ENCODE measurements around the gene TFF1. TPM values are rescaled to one million over a fixed set of nuclear protein-coding genes. Genes with fewer than 3 reads are reported as not detected.
A peak's percentile ranks its signal among the peaks of the same experiment; 100 is the strongest.

The TFF1 gene
- total RNA-seq, 2 donors from 2014 or later: not detected

GRCh38 chr21:42374457-42374856 lies 8.1 kb upstream of the TFF1 start:
- H3K27ac Mint-ChIP-seq: peak overlapping the region; percentile 11 to 31
- ATAC-seq (no peak), DNase-seq (ENCODE audit: low spot score) (no peak)

DNA sequence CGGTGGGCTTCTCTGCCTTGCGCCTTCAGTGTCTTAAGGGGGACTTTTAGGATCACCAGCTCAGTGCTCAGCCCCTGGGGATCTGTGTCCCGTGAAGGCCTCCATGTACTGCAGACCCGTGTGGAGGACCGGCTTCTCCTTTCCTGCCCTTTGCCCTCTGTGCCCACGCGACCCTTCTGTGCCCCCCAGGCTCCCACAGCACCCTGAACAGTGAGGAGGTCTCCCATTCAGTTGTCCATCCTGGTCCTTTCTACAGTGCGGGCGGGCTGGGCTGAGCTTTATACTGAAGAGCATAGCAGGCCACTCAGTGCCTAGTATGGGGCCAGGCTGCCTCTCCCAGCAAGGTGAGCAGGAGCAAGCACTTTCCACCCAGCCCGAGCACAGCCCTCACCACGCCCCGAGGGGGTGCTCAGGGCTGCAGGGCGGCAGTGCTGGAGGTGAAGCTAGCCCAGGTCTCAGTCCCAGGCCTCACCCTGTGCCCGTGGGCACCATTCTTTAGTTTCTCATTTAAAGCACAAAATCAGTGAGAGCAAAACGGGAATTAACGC lies 7.6 kb upstream of the TFF1 start:
- H3K27ac Mint-ChIP-seq: peak overlapping the region; percentile 11 to 31
- no peaks in the 10 kb centered on the region for H3K36me3 Mint-ChIP-seq
- H3K27me3 Mint-ChIP-seq: peaks cover 15 to 41% of the 10 kb centered on the region in 2 donors

More at GRCh38 chr21:42374457-42374856, 8.1 kb upstream of the TFF1 start:
- Mint-ChIP-seq H3K36me3 (no peaks in the 10 kb centered on the region), H3K27me3 (peaks cover 15 to 38% of the 10 kb centered on the region in 2 donors), H3K4me1 (ENCODE audit: low read depth in 2 of 2) (peaks cover 0 to 2% of the 10 kb centered on the region in 2 donors), H3K4me3 (peak overlapping the region; percentile 30), H3K9me3 (no peaks in the 10 kb centered on the region)

GRCh38 chr21:42373196-42373907 lies 7.0 kb upstream of the TFF1 start:
- no peak for ATAC-seq
- no peak overlapping the region for H3K27ac Mint-ChIP-seq

More for the DNA sequence above, 7.6 kb upstream of the TFF1 start:
- peaks cover 0 to 2% of the 10 kb centered on the region in 2 donors for H3K4me1 Mint-ChIP-seq (ENCODE audit: low read depth in 2 of 2)
- H3K9me3 Mint-ChIP-seq: no peaks in the 10 kb centered on the region
- ATAC-seq (no peak), DNase-seq (ENCODE audit: low spot score) (no peak)
- peak overlapping the region; percentile 30 for H3K4me3 Mint-ChIP-seq

DNA sequence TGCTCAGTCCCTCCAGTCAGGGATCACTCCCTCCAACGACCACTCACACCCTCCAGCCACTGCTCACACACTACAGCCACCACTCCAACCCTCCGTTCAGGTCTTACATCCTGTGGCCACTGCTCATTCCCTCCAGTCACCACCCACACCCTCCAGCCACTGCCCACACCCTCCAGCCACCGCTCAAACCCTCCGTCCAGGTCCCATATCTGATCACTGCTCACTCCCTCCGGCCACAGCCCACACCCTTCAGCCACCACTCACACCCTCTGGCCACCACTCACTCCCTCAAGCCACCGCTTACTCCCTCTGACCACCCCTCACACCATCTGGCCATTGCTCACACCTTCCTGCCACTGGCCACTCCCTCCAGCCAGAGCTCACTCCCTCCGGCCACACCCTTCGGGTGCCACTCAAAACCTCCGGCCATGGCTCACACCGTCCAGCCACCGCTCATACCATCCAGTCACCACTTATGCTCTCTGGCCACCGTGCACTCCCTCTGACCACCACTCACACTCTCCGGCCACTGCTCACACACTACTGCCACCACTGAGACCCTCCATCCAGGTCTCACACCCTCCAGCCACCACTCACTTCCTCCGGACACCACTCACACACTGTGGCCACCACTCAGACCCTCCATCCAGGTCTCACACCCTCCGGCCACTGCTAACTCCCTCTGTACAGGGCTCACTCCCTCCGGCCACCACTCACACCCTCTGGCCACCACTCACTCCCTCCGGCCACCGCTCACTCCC lies 4.7 kb upstream of the TFF1 start:
- H3K27ac Mint-ChIP-seq: peak overlapping the region in 1 of 2 donors; percentile 16
- H3K27me3 Mint-ChIP-seq: peaks cover 15 to 33% of the 10 kb centered on the region in 2 donors
- H3K4me1 Mint-ChIP-seq (ENCODE audit: low read depth in 2 of 2): peaks cover 0 to 2% of the 10 kb centered on the region in 2 donors
- H3K9me3 Mint-ChIP-seq: no peaks in the 10 kb centered on the region
- H3K4me3 Mint-ChIP-seq: no peak overlapping the region
- ATAC-seq: no peak
- H3K36me3 Mint-ChIP-seq: no peaks in the 10 kb centered on the region
- DNase-seq (ENCODE audit: low spot score): no peak

More at GRCh38 chr21:42373196-42373907, 7.0 kb upstream of the TFF1 start:
- peaks cover 0 to 2% of the 10 kb centered on the region in 2 donors for H3K4me1 Mint-ChIP-seq (ENCODE audit: low read depth in 2 of 2)
- H3K36me3 Mint-ChIP-seq: no peaks in the 10 kb centered on the region
- H3K4me3 Mint-ChIP-seq: no peak overlapping the region
- H3K9me3 Mint-ChIP-seq: no peaks in the 10 kb centered on the region
- H3K27me3 Mint-ChIP-seq: peaks cover 15 to 41% of the 10 kb centered on the region in 2 donors
- DNase-seq (ENCODE audit: low spot score): no peak

GRCh38 chr21:42369821-42370220 lies 3.5 kb upstream of the TFF1 start:
- H3K4me3 Mint-ChIP-seq: no peak overlapping the region
- H3K27me3 Mint-ChIP-seq: peaks cover 15 to 32% of the 10 kb centered on the region in 2 donors
- DNase-seq (ENCODE audit: low spot score): no peak
- no peaks in the 10 kb centered on the region for H3K4me1 Mint-ChIP-seq (ENCODE audit: low read depth in 2 of 2)
- H3K27ac Mint-ChIP-seq: no peak overlapping the region
- no peaks in the 10 kb centered on the region for H3K36me3 Mint-ChIP-seq
- no peak for ATAC-seq
- H3K9me3 Mint-ChIP-seq: no peaks in the 10 kb centered on the region

GRCh38 chr21:42367367-42368165 lies 1.2 kb upstream of the TFF1 start:
- no peaks in the 10 kb centered on the region for H3K4me1 Mint-ChIP-seq (ENCODE audit: low read depth in 2 of 2)
- H3K4me3 Mint-ChIP-seq: no peak overlapping the region
- DNase-seq (ENCODE audit: low spot score) (peak; percentile 25), ATAC-seq (no peak)
- H3K9me3 Mint-ChIP-seq: no peaks in the 10 kb centered on the region
- peaks cover 22 to 33% of the 10 kb centered on the region in 2 donors for H3K27me3 Mint-ChIP-seq
- H3K36me3 Mint-ChIP-seq: no peaks in the 10 kb centered on the region
- no peak overlapping the region for H3K27ac Mint-ChIP-seq

DNA sequence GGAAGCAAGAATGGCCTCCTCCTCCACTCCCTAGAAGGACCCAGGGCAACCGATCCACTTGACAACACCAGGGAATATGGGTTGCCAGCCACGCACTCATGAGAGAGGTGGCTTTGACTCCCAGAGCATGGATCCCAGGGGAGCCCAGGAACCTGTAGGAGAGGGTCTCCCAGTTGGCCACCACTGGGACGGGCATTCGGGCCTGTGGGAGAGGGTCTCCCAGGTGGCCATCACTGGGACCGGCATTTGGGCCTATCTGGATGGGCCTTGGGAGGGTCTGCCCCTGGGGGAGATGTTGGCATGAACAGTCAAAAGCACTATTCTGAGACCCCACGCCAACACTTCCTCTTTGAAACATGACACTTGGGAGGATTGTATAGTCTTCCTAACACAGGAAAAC lies 565 bp downstream of the TFF1 start:
- no peak for DNase-seq (ENCODE audit: low spot score)
- no peak for ATAC-seq
- H3K9me3 Mint-ChIP-seq: no peaks in the 10 kb centered on the region
- no peak overlapping the region for H3K27ac Mint-ChIP-seq
- H3K36me3 Mint-ChIP-seq: no peaks in the 10 kb centered on the region
- H3K4me1 Mint-ChIP-seq (ENCODE audit: low read depth in 2 of 2): no peaks in the 10 kb centered on the region
- H3K4me3 Mint-ChIP-seq: no peak overlapping the region
- peaks cover 10 to 30% of the 10 kb centered on the region in 2 donors for H3K27me3 Mint-ChIP-seq

DNA sequence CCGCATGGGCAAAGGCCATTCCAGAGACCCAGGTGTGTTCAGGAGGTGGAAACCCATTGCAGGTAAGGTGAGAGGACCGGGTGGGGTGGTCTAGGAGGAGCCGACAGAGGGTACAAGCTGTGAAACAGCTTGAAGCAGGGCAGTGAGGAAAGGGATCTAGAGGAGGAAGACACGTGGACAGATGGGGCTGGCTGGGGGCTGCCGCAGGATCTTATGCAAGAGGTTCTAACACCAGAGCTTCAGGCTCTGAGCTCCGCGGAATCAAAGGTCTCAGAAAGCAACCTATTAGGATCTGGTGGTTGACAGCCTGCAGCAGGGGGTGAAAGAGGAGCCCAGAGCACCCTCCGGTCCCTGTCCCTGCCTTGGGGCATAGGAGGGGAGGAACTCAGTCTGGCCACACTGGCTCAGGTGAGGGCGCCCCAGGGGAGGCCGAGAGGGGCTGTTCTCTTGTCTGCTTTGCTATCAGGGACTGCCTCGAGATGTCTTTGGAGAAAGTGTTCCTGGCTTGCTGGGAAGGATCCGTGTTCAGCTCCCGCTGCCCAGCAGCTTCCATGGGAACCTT lies 1.9 kb downstream of the TFF1 start:
- Mint-ChIP-seq H3K9me3 (no peaks in the 10 kb centered on the region), H3K27ac (peak overlapping the region in 1 of 2 donors; percentile 35), H3K27me3 (peaks cover 7 to 28% of the 10 kb centered on the region in 2 donors), H3K4me3 (no peak overlapping the region), H3K4me1 (ENCODE audit: low read depth in 2 of 2) (no peaks in the 10 kb centered on the region), H3K36me3 (no peaks in the 10 kb centered on the region)
- ATAC-seq (no peak), DNase-seq (ENCODE audit: low spot score) (no peak)

DNA sequence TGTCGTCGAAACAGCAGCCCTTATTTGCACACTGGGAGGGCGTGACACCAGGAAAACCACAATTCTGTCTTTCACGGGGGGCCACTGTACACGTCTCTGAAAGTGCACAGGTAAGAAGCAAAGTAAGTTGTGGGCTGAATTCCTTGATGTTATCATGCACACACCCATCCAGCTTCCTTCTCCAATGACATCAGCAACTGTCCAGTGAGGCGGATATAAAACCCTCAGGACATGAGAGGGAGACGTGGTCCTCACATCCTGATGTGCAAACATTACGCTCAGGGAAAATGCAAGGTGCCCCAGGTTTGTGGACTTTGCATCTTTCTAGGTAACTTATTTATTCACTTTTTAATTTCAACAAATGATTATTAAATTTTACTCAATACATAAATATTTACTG lies 3.0 kb downstream of the TFF1 start:
- no peaks in the 10 kb centered on the region for H3K36me3 Mint-ChIP-seq
- no peaks in the 10 kb centered on the region for H3K9me3 Mint-ChIP-seq
- no peaks in the 10 kb centered on the region for H3K4me1 Mint-ChIP-seq (ENCODE audit: low read depth in 2 of 2)
- no peak overlapping the region for H3K4me3 Mint-ChIP-seq
- no peak overlapping the region for H3K27ac Mint-ChIP-seq
- no peak for ATAC-seq
- peaks cover 13 to 30% of the 10 kb centered on the region in 2 donors for H3K27me3 Mint-ChIP-seq
- DNase-seq (ENCODE audit: low spot score): no peak

GRCh38 chr21:42362700-42363099 lies 3.6 kb downstream of the TFF1 start:
- Mint-ChIP-seq H3K4me3 (no peak overlapping the region), H3K36me3 (no peaks in the 10 kb centered on the region), H3K9me3 (no peaks in the 10 kb centered on the region), H3K27me3 (peaks cover 15 to 32% of the 10 kb centered on the region in 2 donors), H3K4me1 (ENCODE audit: low read depth in 2 of 2) (no peaks in the 10 kb centered on the region), H3K27ac (no peak overlapping the region)
- ATAC-seq (no peak), DNase-seq (ENCODE audit: low spot score) (no peak)

DNA sequence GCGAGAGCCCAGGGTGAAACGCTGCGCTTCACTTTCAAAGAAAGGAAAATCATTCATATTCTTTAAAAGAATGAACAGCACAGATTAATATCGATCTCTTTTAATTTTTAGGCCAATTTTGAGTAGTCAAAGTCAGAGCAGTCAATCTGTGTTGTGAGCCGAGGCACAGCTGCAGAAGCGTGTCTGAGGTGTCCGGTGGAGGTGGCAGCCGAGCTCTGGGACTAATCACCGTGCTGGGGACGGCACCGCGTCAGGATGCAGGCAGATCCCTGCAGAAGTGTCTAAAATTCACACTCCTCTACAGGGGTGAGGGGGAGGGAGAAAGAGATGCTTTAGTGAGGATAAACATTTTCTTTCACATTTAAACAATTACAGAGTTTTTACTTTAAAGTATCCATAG lies 4.1 kb downstream of the TFF1 start:
- ATAC-seq (no peak), DNase-seq (ENCODE audit: low spot score) (no peak)
- Mint-ChIP-seq H3K36me3 (no peaks in the 10 kb centered on the region), H3K9me3 (no peaks in the 10 kb centered on the region), H3K27me3 (peaks cover 15 to 33% of the 10 kb centered on the region in 2 donors), H3K4me3 (no peak overlapping the region), H3K4me1 (ENCODE audit: low read depth in 2 of 2) (no peaks in the 10 kb centered on the region), H3K27ac (no peak overlapping the region)

DNA sequence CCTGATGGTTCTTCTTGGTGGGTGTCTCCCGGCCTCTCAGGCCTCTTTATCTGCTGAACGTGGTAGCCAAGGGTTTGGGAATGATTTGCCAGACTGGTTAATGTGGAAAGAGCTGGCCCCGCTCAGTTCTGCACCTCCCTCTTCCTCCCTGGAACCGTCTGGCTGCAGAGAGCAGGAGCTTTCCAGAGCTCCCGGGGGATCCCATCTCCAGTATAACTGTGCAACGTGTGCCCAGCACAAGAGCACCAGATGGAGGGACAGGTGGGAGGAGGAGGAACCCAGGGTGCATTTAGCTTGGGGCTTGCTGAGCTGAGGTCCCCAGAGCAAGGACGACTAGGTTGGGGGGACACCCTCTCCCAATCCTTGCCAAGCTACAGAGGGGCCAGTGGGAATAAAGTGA lies 5.0 kb downstream of the TFF1 start:
- H3K4me3 Mint-ChIP-seq: no peak overlapping the region
- ATAC-seq (no peak), DNase-seq (ENCODE audit: low spot score) (no peak)
- no peaks in the 10 kb centered on the region for H3K4me1 Mint-ChIP-seq (ENCODE audit: low read depth in 2 of 2)
- no peaks in the 10 kb centered on the region for H3K36me3 Mint-ChIP-seq
- H3K9me3 Mint-ChIP-seq: no peaks in the 10 kb centered on the region
- peaks cover 15 to 38% of the 10 kb centered on the region in 2 donors for H3K27me3 Mint-ChIP-seq
- H3K27ac Mint-ChIP-seq: no peak overlapping the region

DNA sequence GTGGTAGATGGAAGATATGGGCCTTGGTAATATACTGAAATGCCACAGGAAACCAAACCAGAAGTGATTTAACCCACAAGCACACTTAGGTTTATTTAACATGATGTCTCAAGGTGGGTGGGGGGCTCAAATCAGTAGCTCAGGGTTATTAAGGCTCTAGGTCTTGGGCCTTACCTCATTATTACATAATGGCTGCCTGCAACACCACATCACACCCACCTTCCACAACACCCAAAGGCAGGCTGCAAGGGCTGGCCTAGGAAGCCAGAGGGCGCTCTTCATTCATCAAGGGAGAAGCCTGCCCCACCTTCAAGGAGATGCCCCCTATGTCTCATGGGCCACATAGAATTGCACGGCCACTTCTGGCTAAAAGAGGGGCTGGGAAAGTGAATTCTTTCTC lies 6.0 kb downstream of the TFF1 start:
- no peaks in the 10 kb centered on the region for H3K9me3 Mint-ChIP-seq
- H3K27ac Mint-ChIP-seq: no peak overlapping the region
- no peaks in the 10 kb centered on the region for H3K36me3 Mint-ChIP-seq
- no peak for ATAC-seq
- peaks cover 18 to 39% of the 10 kb centered on the region in 2 donors for H3K27me3 Mint-ChIP-seq
- H3K4me1 Mint-ChIP-seq (ENCODE audit: low read depth in 2 of 2): no peaks in the 10 kb centered on the region
- DNase-seq (ENCODE audit: low spot score): no peak
- no peak overlapping the region for H3K4me3 Mint-ChIP-seq
